ENCODE data around the gene KAT2B. TPM values are rescaled to one million over a fixed set of nuclear protein-coding genes. Genes with fewer than 3 reads are reported as not detected.
"Not testable (repeated sequence)": the region's sequence is repeated elsewhere in the genome, so short reads cannot be mapped to it uniquely, and the experiment has no call there.

The KAT2B gene
- total RNA-seq = 10 to 100 TPM; 19.6 to 27.3 TPM

- peak; percentile 72 to 81 for ATAC-seq
- Mint-ChIP-seq H3K9me3 (no peaks in the 10 kb centered on the region), H3K36me3 (peaks cover 0 to 14% of the 10 kb centered on the region in 2 donors), H3K27ac (peak within 1 kb of the TSS; percentile 91 to 93)
- DNase-seq (ENCODE audit: low spot score in 2 of 2) = peak; percentile 79 to 84
These were observed at the start of gene KAT2B for GRCh38 chr3:20039765-20040547. Gene KAT2B (plus strand): TSS chr3:20040446. CDS start chr3:20040478, 32 bp downstream.

- no peak for DNase-seq (ENCODE audit: low spot score in 2 of 2)
- Mint-ChIP-seq H3K27ac (no peak overlapping the region), H3K9me3 (no peaks in the 10 kb centered on the region), H3K36me3 (no peaks in the 10 kb centered on the region)
- ATAC-seq = no peak
These were observed 45.5 kb upstream of the KAT2B start for GRCh38 chr3:19994796-19995195.

- ATAC-seq (no peak), DNase-seq (ENCODE audit: low spot score in 2 of 2) (no peak)
- Mint-ChIP-seq H3K27ac (no peak overlapping the region), H3K36me3 (no peaks in the 10 kb centered on the region), H3K9me3 (no peaks in the 10 kb centered on the region)
These were observed 42.7 kb upstream of the KAT2B start for GRCh38 chr3:19997502-19997901.

- H3K27ac Mint-ChIP-seq = no peak overlapping the region
- no peaks in the 10 kb centered on the region for H3K36me3 Mint-ChIP-seq
- no peaks in the 10 kb centered on the region for H3K9me3 Mint-ChIP-seq
- ATAC-seq (no peak), DNase-seq (ENCODE audit: low spot score in 2 of 2) (no peak)
These were observed 38.3 kb upstream of the KAT2B start for GRCh38 chr3:20001932-20002331.

GRCh38 chr3:20007960-20008359, 32.3 kb upstream of the KAT2B start:
- no peak for DNase-seq (ENCODE audit: low spot score in 2 of 2)
- no peaks in the 10 kb centered on the region for H3K9me3 Mint-ChIP-seq
- no peak for ATAC-seq
- H3K36me3 Mint-ChIP-seq = no peaks in the 10 kb centered on the region
- H3K27ac Mint-ChIP-seq = no peak overlapping the region

GRCh38 chr3:20008646-20009045, 31.6 kb upstream of the KAT2B start:
- DNase-seq (ENCODE audit: low spot score in 2 of 2) (no peak), ATAC-seq (no peak)
- H3K36me3 Mint-ChIP-seq = no peaks in the 10 kb centered on the region
- no peak overlapping the region for H3K27ac Mint-ChIP-seq
- no peaks in the 10 kb centered on the region for H3K9me3 Mint-ChIP-seq

GRCh38 chr3:20012164-20012563, 28.1 kb upstream of the KAT2B start, which contains the start of gene PP2D1:
Gene PP2D1 (minus strand): TSS chr3:20012264. CDS start chr3:20012072, 192 bp downstream.
- ATAC-seq = no peak
- no peaks in the 10 kb centered on the region for H3K9me3 Mint-ChIP-seq
- H3K27ac Mint-ChIP-seq = no peak within 1 kb of the TSS
- no peak for DNase-seq (ENCODE audit: low spot score in 2 of 2)
- no peaks in the 10 kb centered on the region for H3K36me3 Mint-ChIP-seq

- no peaks in the 10 kb centered on the region for H3K36me3 Mint-ChIP-seq
- H3K27ac Mint-ChIP-seq = peak overlapping the region in 1 of 2 donors; percentile 20
- H3K9me3 Mint-ChIP-seq = no peaks in the 10 kb centered on the region
- no peak for ATAC-seq
- no peak for DNase-seq (ENCODE audit: low spot score in 2 of 2)
These were observed 26.9 kb upstream of the KAT2B start for GRCh38 chr3:20013396-20013795.

GRCh38 chr3:20015525-20015924, 24.7 kb upstream of the KAT2B start:
- Mint-ChIP-seq H3K27ac (no peak overlapping the region), H3K9me3 (no peaks in the 10 kb centered on the region), H3K36me3 (no peaks in the 10 kb centered on the region)
- DNase-seq (ENCODE audit: low spot score in 2 of 2) = no peak
- no peak for ATAC-seq

GRCh38 chr3:20016076-20016475, 24.2 kb upstream of the KAT2B start:
- not testable (repeated sequence) for DNase-seq (ENCODE audit: low spot score in 2 of 2); H3K27ac Mint-ChIP-seq; H3K9me3 Mint-ChIP-seq; ATAC-seq; H3K36me3 Mint-ChIP-seq

GRCh38 chr3:20022954-20023622, 17.2 kb upstream of the KAT2B start:
- no peak for ATAC-seq
- Mint-ChIP-seq H3K27ac (no peak overlapping the region), H3K36me3 (no peaks in the 10 kb centered on the region), H3K9me3 (no peaks in the 10 kb centered on the region)
- no peak for DNase-seq (ENCODE audit: low spot score in 2 of 2)

GRCh38 chr3:20023623-20024405, 16.4 kb upstream of the KAT2B start:
- Mint-ChIP-seq H3K36me3 (no peaks in the 10 kb centered on the region), H3K27ac (no peak overlapping the region), H3K9me3 (no peaks in the 10 kb centered on the region)
- ATAC-seq = no peak
- DNase-seq (ENCODE audit: low spot score in 2 of 2) = no peak

GRCh38 chr3:20027136-20027535, 13.1 kb upstream of the KAT2B start:
- H3K9me3 Mint-ChIP-seq = no peaks in the 10 kb centered on the region
- ATAC-seq (no peak), DNase-seq (ENCODE audit: low spot score in 2 of 2) (no peak)
- no peak overlapping the region for H3K27ac Mint-ChIP-seq
- no peaks in the 10 kb centered on the region for H3K36me3 Mint-ChIP-seq

GRCh38 chr3:20028905-20029331, 11.3 kb upstream of the KAT2B start:
- ATAC-seq = no peak
- Mint-ChIP-seq H3K27ac (no peak overlapping the region), H3K36me3 (no peaks in the 10 kb centered on the region), H3K9me3 (no peaks in the 10 kb centered on the region)
- no peak for DNase-seq (ENCODE audit: low spot score in 2 of 2)

- not testable (repeated sequence) for DNase-seq (ENCODE audit: low spot score in 2 of 2); H3K36me3 Mint-ChIP-seq; H3K9me3 Mint-ChIP-seq; ATAC-seq; H3K27ac Mint-ChIP-seq
These were observed 8.3 kb upstream of the KAT2B start for GRCh38 chr3:20031939-20032338.

- DNase-seq (ENCODE audit: low spot score in 2 of 2) (no peak), ATAC-seq (no peak)
- Mint-ChIP-seq H3K9me3 (no peaks in the 10 kb centered on the region), H3K36me3 (peaks cover 0 to 9% of the 10 kb centered on the region in 2 donors), H3K27ac (no peak overlapping the region)
These were observed 5.2 kb upstream of the KAT2B start for GRCh38 chr3:20035019-20035418.

Data from activated naive CD4-positive, alpha-beta T cell treated with anti-CD3 and anti-CD28 coated beads, Interleukin-2, amount 50 U/mL, for 72 hours (primary cell).